Non-pigmented ciliary epithelial cell (primary cell): Measurements from ENCODE around the gene SUCLA2.
"Not testable (repeated sequence)": the region's sequence is repeated elsewhere in the genome, so short reads cannot be mapped to it uniquely, and the experiment has no call there.

ENCODE experiments used
- DNase-seq: peaks from one replicate; pipeline ENCODE4 v3.0.0-alpha.2; 2010; ENCODE audit warnings: low read depth

The SUCLA2 gene

GRCh38 chr13:48001114-48001881 lies at the start of gene SUCLA2:
Gene SUCLA2 (minus strand): TSS chr13:48001273. CDS start chr13:48001269, 4 bp downstream.
- DNase-seq, result peak; percentile 30

GRCh38 chr13:48050550-48050949 lies 49.5 kb upstream of the SUCLA2 start:
- no peak for DNase-seq

- no peak for DNase-seq
Measured at GRCh38 chr13:48043789-48044503, 42.9 kb upstream of the SUCLA2 start.

- DNase-seq, result no peak
Measured at GRCh38 chr13:48042894-48043293, 41.8 kb upstream of the SUCLA2 start.

GRCh38 chr13:48040896-48041295 lies 39.8 kb upstream of the SUCLA2 start:
- DNase-seq, result no peak

GRCh38 chr13:48040049-48040448 lies 39.0 kb upstream of the SUCLA2 start:
- DNase-seq, result no peak

- DNase-seq, result no peak
Measured at GRCh38 chr13:48038761-48039160, 37.7 kb upstream of the SUCLA2 start.

GRCh38 chr13:48037346-48038173 lies 36.5 kb upstream of the SUCLA2 start, which contains the start of gene NUDT15:
Gene NUDT15 (plus strand): TSS chr13:48037726. CDS start chr13:48037747, 21 bp downstream.
- DNase-seq, result peak; percentile 82

- no peak for DNase-seq
Measured at GRCh38 chr13:48029859-48030258, 28.8 kb upstream of the SUCLA2 start.

GRCh38 chr13:48028066-48028465 lies 27.0 kb upstream of the SUCLA2 start:
- DNase-seq, result no peak

GRCh38 chr13:48019796-48020195 lies 18.7 kb upstream of the SUCLA2 start:
- DNase-seq, result no peak

- no peak for DNase-seq
Measured at GRCh38 chr13:48018637-48019036, 17.6 kb upstream of the SUCLA2 start.

- no peak for DNase-seq
Measured at GRCh38 chr13:48014359-48014758, 13.3 kb upstream of the SUCLA2 start.

- DNase-seq, result no peak
Measured at GRCh38 chr13:48012668-48013067, 11.6 kb upstream of the SUCLA2 start.

- DNase-seq, result no peak
Measured at GRCh38 chr13:48010698-48011097, 9.6 kb upstream of the SUCLA2 start.

GRCh38 chr13:48009284-48009683 lies 8.2 kb upstream of the SUCLA2 start:
- peak; percentile 40 for DNase-seq

GRCh38 chr13:48006396-48006795 lies 5.3 kb upstream of the SUCLA2 start:
- no peak for DNase-seq

GRCh38 chr13:48004201-48004600 lies 3.1 kb upstream of the SUCLA2 start:
- DNase-seq, result no peak

- DNase-seq, result not testable (repeated sequence)
Measured at GRCh38 chr13:48001999-48002398, 926 bp upstream of the SUCLA2 start.

- DNase-seq, result no peak
Measured at GRCh38 chr13:48000559-48001113, 437 bp downstream of the SUCLA2 start.

GRCh38 chr13:47999973-48000372 lies 1.1 kb downstream of the SUCLA2 start:
- DNase-seq, result no peak

GRCh38 chr13:47997384-47997783 lies 3.7 kb downstream of the SUCLA2 start:
- no peak for DNase-seq
